HS-27A (cell line): Measurements from ENCODE around the gene H3-3A.
"Not testable (repeated sequence)": the region's sequence is repeated elsewhere in the genome, so short reads cannot be mapped to it uniquely, and the experiment has no call there.

Source experiments
- DNase-seq: peaks from one replicate; pipeline ENCODE4 v3.0.0-alpha.2; 2012; ENCODE audit warnings: low read depth, missing footprints

Gene H3-3A

GRCh38 chr1:226085675-226086285, 23.3 kb downstream of the H3-3A start:
- DNase-seq, result no peak

GRCh38 chr1:226086776-226087175, 24.3 kb downstream of the H3-3A start:
- no peak for DNase-seq

- no peak for DNase-seq
Observed at GRCh38 chr1:226091461-226091860, 28.9 kb downstream of the H3-3A start.

- DNase-seq, result not testable (repeated sequence)
Observed at GRCh38 chr1:226092048-226092820, 29.7 kb downstream of the H3-3A start.

GRCh38 chr1:226092965-226093364, 30.4 kb downstream of the H3-3A start:
- DNase-seq, result no peak

- DNase-seq, result no peak
Observed at GRCh38 chr1:226093621-226094020, 31.1 kb downstream of the H3-3A start.

GRCh38 chr1:226094451-226094850, 31.9 kb downstream of the H3-3A start:
- DNase-seq, result no peak

GRCh38 chr1:226095286-226095685, 32.8 kb downstream of the H3-3A start:
- DNase-seq, result no peak

- DNase-seq, result no peak
Observed at GRCh38 chr1:226097866-226098625, 35.5 kb downstream of the H3-3A start.

- no peak for DNase-seq
Observed at GRCh38 chr1:226098870-226099835, 36.6 kb downstream of the H3-3A start.

- no peak for DNase-seq
Observed at GRCh38 chr1:226100436-226101391, 38.2 kb downstream of the H3-3A start.

GRCh38 chr1:226104671-226105121, 42.2 kb downstream of the H3-3A start:
- no peak for DNase-seq

GRCh38 chr1:226107471-226108460, 45.2 kb downstream of the H3-3A start:
- DNase-seq, result no peak

- no peak for DNase-seq
Observed at GRCh38 chr1:226108935-226109828, 46.7 kb downstream of the H3-3A start.

- no peak for DNase-seq
Observed at GRCh38 chr1:226109829-226110248, 47.3 kb downstream of the H3-3A start.

GRCh38 chr1:226110249-226111097, 48.0 kb downstream of the H3-3A start:
- no peak for DNase-seq
